CD14-positive monocyte (primary cell): ENCODE results near the gene PKP3. TPM values are rescaled to one million over a fixed set of nuclear protein-coding genes. Genes with fewer than 3 reads are reported as not detected.

Experiments
- DNase-seq, 3 donors: peaks; one replicate each; pipeline ENCODE4 v3.0.0-alpha.2; 2011 to 2022
- H2AFZ ChIP-seq: 2 replicates; pipeline ENCODE4 v1.6.0; 2012; ENCODE audit warnings: mild to moderate bottlenecking, low read depth, low read length, inconsistent platforms; ENCODE audit not compliant: insufficient read depth, poor library complexity, severe bottlenecking
- H3K27ac ChIP-seq, 2 donors: 1 replicate in 1 of 2; 2 replicates in 1 of 2; pipeline ENCODE4 v1.5.1; 2012 to 2013; ENCODE audit warnings: low read length in 2 of 2, control low read depth in 1 of 2, inconsistent platforms in 1 of 2, low read depth in 1 of 2, mild to moderate bottlenecking in 1 of 2
- H3K27me3 ChIP-seq, 2 donors: one replicate each; pipeline versions ENCODE4 v1.6.0 to v1.6.1; 2011 to 2013; ENCODE audit warnings: low read length in 2 of 2; ENCODE audit not compliant: control insufficient read depth in 2 of 2, insufficient read depth in 2 of 2
- H3K36me3 ChIP-seq, 2 donors: replicated peaks in 1 of 2; 1 replicate in 1 of 2; 2 replicates in 1 of 2; pipeline versions ENCODE4 v1.5.1 to v1.6.1; 2012 to 2013; ENCODE audit warnings: low read length in 2 of 2, control low read depth in 1 of 2, inconsistent platforms in 1 of 2, mild to moderate bottlenecking in 1 of 2; ENCODE audit not compliant: insufficient read depth in 2 of 2, control insufficient read depth in 1 of 2
- H3K4me1 ChIP-seq, 2 donors: 1 replicate in 1 of 2; 2 replicates in 1 of 2; pipeline versions ENCODE4 v1.5.1 to v1.6.1; 2012 to 2013; ENCODE audit warnings: low read length in 2 of 2, control low read depth in 1 of 2, inconsistent platforms in 1 of 2, mild to moderate bottlenecking in 1 of 2, moderate library complexity in 1 of 2; ENCODE audit not compliant: insufficient read depth in 2 of 2, control insufficient read depth in 1 of 2
- H3K4me2 ChIP-seq: replicated peaks from 2 replicates; pipeline ENCODE3; 2012; ENCODE audit warnings: low read length, moderate library complexity, mild to moderate bottlenecking; ENCODE audit not compliant: poor library complexity, severe bottlenecking; ENCODE audit errors: extremely low read depth
- H3K4me3 ChIP-seq, 3 experiments: fragments of 200-600 bp in 1 of 3; sonication (generic) in 1 of 3; replicated peaks in 1 of 3; 1 replicate in 2 of 3; 2 replicates in 1 of 3; pipeline ENCODE4 v1.5.1; 2011 to 2013; ENCODE audit warnings: low read length in 3 of 3, mild to moderate bottlenecking in 3 of 3, control low read depth in 2 of 3, low read depth in 2 of 3, inconsistent platforms in 1 of 3, moderate library complexity in 1 of 3
- H3K79me2 ChIP-seq: 2 replicates; pipeline ENCODE4 v1.6.0; 2012; ENCODE audit warnings: mild to moderate bottlenecking, control low read depth, inconsistent platforms, low read length, moderate library complexity; ENCODE audit not compliant: insufficient read depth
- H3K9ac ChIP-seq: 2 replicates; pipeline ENCODE4 v1.6.0; 2017; ENCODE audit warnings: low read length, mild to moderate bottlenecking; ENCODE audit not compliant: insufficient read depth, poor library complexity, severe bottlenecking
- H3K9me3 ChIP-seq, 2 donors: replicated peaks in 1 of 2; 1 replicate in 1 of 2; 2 replicates in 1 of 2; pipeline versions ENCODE4 v1.5.1 to v1.6.1; 2012 to 2013; ENCODE audit warnings: low read length in 2 of 2, control low read depth in 1 of 2; ENCODE audit not compliant: control insufficient read depth in 1 of 2, insufficient read depth in 1 of 2
- H4K20me1 ChIP-seq: 2 replicates; pipeline ENCODE4 v1.6.0; 2012; ENCODE audit warnings: mild to moderate bottlenecking, low read length, control low read depth, moderate library complexity; ENCODE audit not compliant: insufficient read depth
- H3K27ac Mint-ChIP-seq, 7 donors: one replicate each; pipeline ENCODE4 v1.8.0; 2020; ENCODE audit warnings: mild to moderate bottlenecking in 7 of 7, mixed read lengths in 7 of 7, moderate library complexity in 6 of 7, inconsistent platforms in 2 of 7
- H3K27me3 Mint-ChIP-seq, 3 donors: one replicate each; pipeline ENCODE4 v1.8.0; 2021 to 2022; ENCODE audit warnings: low read depth in 3 of 3, mild to moderate bottlenecking in 3 of 3, mixed read lengths in 3 of 3, moderate library complexity in 3 of 3, inconsistent platforms in 1 of 3
- H3K36me3 Mint-ChIP-seq, 2 donors: one replicate each; pipeline ENCODE4 v1.8.0; 2020; ENCODE audit warnings: mixed read lengths in 2 of 2, inconsistent platforms in 1 of 2, mild to moderate bottlenecking in 1 of 2
- H3K4me1 Mint-ChIP-seq: one replicate; pipeline ENCODE4 v1.8.0; 2020; ENCODE audit warnings: mild to moderate bottlenecking, mixed read lengths
- H3K4me3 Mint-ChIP-seq, 2 donors: one replicate each; pipeline ENCODE4 v1.8.0; 2020; ENCODE audit warnings: mild to moderate bottlenecking in 2 of 2, mixed read lengths in 2 of 2, moderate library complexity in 1 of 2
- H3K9me3 Mint-ChIP-seq, 7 donors: one replicate each; pipeline ENCODE4 v1.8.0; 2020 to 2022; ENCODE audit warnings: mixed read lengths in 7 of 7, mild to moderate bottlenecking in 6 of 7, moderate library complexity in 6 of 7, inconsistent platforms in 2 of 7
- CTCF ChIP-seq: fragments of 200-600 bp; IDR thresholded peaks from one replicate; pipeline ENCODE4 v1.8.0; 2022; ENCODE audit warnings: antibody characterized with exemption, mild to moderate bottlenecking
- WGBS: methylation state at CpG from one replicate; pipeline ENCODE4 v1.1.5; 2013; ENCODE audit warnings: missing lambda C conversion rate; ENCODE audit not compliant: insufficient coverage; 5-methylcytosine and 5-hydroxymethylcytosine counted together
- intact Hi-C, 2 donors: fragments of 100-400 bp; cut with micrococcal nuclease; formaldehyde crosslinking; loops; one replicate each; pipeline versions ENCODE4 v1.15.0 to v1.15.1; 2023
- polyA plus RNA-seq, 3 donors: library from polyadenylated mRNA; depleted of rRNA in 1 of 3; unstranded in 2 of 3; stranded (reverse) in 1 of 3; fragments of 300-500 nt in 2 of 3; fragments of >200 nt in 1 of 3; fragmentation: Illumina TruSeq in 2 of 3; gene quantifications; 1 replicate in 2 of 3; 2 replicates in 1 of 3; pipeline ENCODE4 v1.2.3, GENCODE V29; 2012 to 2021

PKP3 gene
- polyA plus RNA-seq, 3 donors = not detected

DNA sequence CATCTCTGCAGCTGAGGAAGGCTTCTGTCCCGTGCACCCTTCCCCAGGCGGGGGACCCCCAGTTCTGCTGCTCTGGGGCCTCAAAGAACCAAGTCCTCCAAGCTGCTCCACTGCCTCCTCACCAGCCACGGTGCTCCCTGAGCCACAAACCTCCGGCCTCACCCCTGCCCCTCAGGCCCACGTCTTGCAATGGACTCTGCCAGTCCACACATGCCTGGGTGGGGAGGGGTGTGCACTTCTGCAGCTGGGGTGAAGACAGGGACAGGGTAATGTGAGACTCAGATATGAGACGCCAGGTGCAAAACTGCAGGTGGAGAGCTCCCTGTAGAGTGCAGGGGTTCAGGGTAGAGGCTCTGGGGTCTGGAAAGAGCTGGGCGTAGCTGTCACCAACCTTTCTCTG is 52.9 kb downstream of the PKP3 start:
- H3K4me3 ChIP-seq = no peak overlapping the region
- H4K20me1 ChIP-seq = peaks cover 6% of the 10 kb centered on the region
- H3K4me2 ChIP-seq = no peak overlapping the region
- H3K27ac Mint-ChIP-seq = peak overlapping the region in 1 of 7 donors; percentile 61
- H3K4me3 Mint-ChIP-seq = no peak overlapping the region
- no peak for DNase-seq
- WGBS = 90% methylated on average over 5 of the region's 7 CpGs
- H3K27me3 ChIP-seq = peaks cover 0 to 10% of the 10 kb centered on the region in 2 donors
- H3K9me3 ChIP-seq = no peaks in the 10 kb centered on the region
- peaks cover 27 to 34% of the 10 kb centered on the region in 2 donors for H3K4me1 ChIP-seq
- H3K4me1 Mint-ChIP-seq = peaks cover 20% of the 10 kb centered on the region
- H3K79me2 ChIP-seq = peaks cover 10% of the 10 kb centered on the region
- no peak for TF ChIP-seq CTCF
- H2AFZ ChIP-seq = no peak overlapping the region
- no peak overlapping the region for H3K9ac ChIP-seq
- no peaks in the 10 kb centered on the region for H3K36me3 Mint-ChIP-seq
- H3K36me3 ChIP-seq = no peaks in the 10 kb centered on the region
- intact Hi-C loops = loop anchor here in 1 of 2 donors (5.0 kb wide), 1 partner anchor 35 kb away; the partner anchor contains the start of gene SIGIRR
- H3K9me3 Mint-ChIP-seq = peaks cover 0 to 3% (median 0%) of the 10 kb centered on the region in 7 donors
- H3K27me3 Mint-ChIP-seq = peaks cover 11 to 29% (median 15%) of the 10 kb centered on the region in 3 donors
- H3K27ac ChIP-seq = no peak overlapping the region

DNA sequence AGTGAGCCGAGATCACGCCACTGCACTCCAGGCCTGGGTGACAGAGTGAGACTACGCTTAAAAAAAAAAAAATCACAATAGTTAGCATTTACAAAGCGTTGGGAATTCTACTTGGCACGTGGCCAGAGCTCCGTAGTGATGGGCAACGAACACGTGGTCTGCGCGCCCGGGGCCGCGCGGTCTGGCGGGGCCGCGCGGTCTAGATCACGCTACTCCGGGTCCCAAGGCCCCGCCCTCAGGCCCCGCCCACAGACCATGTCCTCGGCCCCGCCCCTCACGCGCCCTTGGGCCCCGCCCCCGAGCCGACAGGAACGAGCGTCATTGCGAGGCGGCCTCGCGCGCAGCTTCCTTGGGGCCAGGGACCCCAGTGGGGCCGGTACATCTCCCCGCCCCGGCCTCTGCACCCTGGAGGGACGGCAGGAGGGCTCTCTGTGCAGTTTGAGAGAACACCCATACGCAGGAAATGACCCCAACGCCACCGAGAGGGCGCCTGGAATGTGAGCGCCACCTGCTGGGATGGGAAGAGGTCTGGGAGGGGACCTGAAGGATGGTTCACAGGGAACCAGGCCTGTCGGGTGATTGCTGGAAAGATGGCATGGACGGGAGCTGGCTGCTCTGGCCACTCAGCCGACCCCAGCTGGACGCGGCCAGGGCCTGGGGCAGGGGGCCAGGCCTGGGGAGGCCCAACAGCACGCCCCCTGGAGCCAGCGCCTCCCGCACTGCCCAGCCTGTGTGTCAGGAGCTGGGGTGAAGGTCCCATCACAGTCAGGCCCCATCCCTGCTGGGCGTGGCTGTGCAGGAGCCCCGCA is 54.1 kb downstream of the PKP3 start:
- H3K27me3 Mint-ChIP-seq = peaks cover 11 to 19% (median 12%) of the 10 kb centered on the region in 3 donors
- Histone ChIP-seq H2AFZ (peak overlapping the region; percentile 69), H3K27ac (peak overlapping the region; percentile 82 to 84), H3K27me3 (peaks cover 0 to 5% of the 10 kb centered on the region in 2 donors), H4K20me1 (peaks cover 8% of the 10 kb centered on the region), H3K9me3 (no peaks in the 10 kb centered on the region), H3K9ac (peak overlapping the region; percentile 71), H3K4me3 (peak overlapping the region; percentile 55 to 77 (median 68)), H3K4me2 (peak overlapping the region; percentile 69), H3K36me3 (peaks cover 0 to 10% of the 10 kb centered on the region in 2 donors), H3K4me1 (peaks cover 27 to 34% of the 10 kb centered on the region in 2 donors), H3K79me2 (peaks cover 14% of the 10 kb centered on the region)
- peaks cover 0 to 3% (median 0%) of the 10 kb centered on the region in 7 donors for H3K9me3 Mint-ChIP-seq
- H3K27ac Mint-ChIP-seq = peak overlapping the region; percentile 93 to 98 (median 97)
- peak; percentile 85 to 88 (median 88) for DNase-seq
- H3K4me3 Mint-ChIP-seq = peak overlapping the region; percentile 82 to 90
- H3K4me1 Mint-ChIP-seq = peaks cover 20% of the 10 kb centered on the region
- intact Hi-C loops = loop anchor here (2.0 to 5.0 kb wide), 3 partner anchors 36 to 59 kb away; partner anchors contain the start of genes RNH1 (in 1 of the 2) and SIGIRR (in 1 of the 2)
- H3K36me3 Mint-ChIP-seq = peaks cover 4 to 11% of the 10 kb centered on the region in 2 donors
- peak; percentile 85 for TF ChIP-seq CTCF
- 5% methylated on average over 52 of the region's 55 CpGs for WGBS
